CD4-positive, alpha-beta T cell treated with Interleukin-17A for 1 hour (primary cell): ENCODE measurements around the gene ABCD4.

Experiments used
- DNase-seq: peaks from one replicate; pipeline ENCODE4 v3.0.0-alpha.2; 2020

The ABCD4 gene

DNA sequence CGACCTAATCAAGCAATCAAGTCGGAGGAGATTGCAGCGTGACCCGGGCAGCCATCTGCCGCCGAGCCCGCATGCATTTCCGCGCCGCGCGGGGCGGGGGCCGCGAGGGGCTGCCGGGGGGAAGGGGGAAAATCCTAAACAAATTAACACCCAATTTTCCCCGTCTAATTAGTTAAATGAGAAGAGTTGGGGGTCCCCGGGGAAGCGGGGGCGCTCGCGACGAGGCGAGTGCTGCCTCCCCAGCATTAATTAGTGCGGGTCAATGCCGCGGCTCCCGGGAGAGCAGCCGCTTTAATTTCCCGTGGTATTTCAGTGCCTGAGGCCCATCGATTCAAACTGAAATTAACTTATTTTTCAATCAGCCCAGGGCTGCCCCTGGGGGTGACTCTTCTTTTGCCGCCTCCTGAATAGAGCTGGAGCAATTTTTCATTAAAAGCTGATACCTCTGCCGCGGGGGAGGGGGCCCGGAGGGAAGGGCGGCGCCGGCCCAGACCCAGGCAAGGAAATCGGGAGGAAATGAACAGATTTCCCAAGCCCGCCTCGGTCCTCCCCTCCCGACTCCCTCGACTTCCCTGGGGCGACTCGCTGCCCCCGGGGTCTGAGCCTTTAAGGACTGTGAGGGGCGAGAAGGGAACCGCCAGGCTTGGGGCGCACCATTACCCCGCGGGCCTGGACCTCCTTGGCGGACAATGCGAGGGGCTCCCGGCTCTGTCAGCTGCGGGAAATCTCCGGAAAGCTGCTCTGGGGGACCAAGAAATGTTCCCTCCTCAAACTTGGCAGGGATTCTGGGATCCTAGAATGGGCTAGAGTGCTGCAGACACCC, 44.6 kb downstream of the ABCD4 start:
- DNase-seq: no peak

DNA sequence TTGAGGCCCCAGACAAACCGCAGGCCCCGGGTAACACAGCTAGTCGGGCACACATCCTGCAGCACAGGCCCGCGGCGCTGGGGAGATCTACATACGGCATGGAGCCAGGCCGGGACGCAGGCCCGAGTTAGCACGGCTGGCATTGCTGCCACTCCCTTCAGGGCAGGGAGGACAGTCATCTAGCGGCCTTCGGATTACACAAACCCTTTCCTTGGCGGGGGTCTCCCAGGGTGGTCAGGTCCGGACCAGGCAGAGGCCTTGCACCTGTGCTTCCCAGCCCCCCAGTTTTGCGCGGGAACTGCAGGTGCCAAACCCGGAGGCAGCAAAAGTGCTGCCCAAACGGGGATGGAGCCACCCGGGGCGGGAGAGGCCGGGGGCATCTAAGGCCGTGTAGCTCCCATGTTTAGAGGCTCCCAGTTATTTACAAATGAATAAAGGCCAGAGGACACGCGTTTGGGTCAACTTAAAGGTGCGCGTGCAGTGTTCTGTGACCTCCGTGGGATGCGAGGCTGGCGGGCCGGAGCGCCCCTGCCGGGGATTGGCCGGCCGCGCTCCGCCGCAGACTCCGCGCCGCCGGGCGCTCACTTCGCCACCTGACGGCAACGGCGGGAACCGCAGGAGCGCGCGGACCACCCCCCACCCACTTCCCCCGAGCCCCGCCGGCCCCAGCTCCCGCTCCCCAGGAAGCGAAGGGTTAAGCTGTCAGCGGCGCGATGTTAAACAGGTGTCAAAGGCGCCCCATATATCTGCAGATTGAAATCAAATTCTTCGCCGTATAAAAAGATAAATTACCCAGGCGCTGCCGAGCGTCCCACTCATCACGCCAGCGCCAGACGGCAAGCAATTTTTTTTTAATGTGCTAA, 45.4 kb downstream of the ABCD4 start:
- peak; percentile 64 for DNase-seq

DNA sequence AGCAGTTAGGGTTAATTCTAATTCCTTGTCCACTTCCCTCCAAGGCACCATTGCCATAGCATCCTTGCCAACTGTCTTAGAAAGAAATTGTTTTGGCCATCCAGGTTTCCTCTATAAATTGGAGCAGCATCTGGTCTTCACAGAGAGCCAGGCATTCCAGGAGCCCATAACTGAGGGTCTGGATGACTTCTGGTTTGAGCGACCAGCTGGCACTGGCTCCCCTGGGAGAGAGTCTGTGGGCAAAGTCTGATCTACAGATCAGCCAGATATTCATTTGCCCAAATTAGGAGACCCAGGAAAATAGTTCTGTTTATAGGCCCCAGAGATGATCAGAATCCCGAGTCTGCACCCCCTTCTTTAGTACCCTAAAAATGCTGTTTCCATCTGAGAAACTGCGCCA, 47.5 kb downstream of the ABCD4 start:
- no peak for DNase-seq

DNA sequence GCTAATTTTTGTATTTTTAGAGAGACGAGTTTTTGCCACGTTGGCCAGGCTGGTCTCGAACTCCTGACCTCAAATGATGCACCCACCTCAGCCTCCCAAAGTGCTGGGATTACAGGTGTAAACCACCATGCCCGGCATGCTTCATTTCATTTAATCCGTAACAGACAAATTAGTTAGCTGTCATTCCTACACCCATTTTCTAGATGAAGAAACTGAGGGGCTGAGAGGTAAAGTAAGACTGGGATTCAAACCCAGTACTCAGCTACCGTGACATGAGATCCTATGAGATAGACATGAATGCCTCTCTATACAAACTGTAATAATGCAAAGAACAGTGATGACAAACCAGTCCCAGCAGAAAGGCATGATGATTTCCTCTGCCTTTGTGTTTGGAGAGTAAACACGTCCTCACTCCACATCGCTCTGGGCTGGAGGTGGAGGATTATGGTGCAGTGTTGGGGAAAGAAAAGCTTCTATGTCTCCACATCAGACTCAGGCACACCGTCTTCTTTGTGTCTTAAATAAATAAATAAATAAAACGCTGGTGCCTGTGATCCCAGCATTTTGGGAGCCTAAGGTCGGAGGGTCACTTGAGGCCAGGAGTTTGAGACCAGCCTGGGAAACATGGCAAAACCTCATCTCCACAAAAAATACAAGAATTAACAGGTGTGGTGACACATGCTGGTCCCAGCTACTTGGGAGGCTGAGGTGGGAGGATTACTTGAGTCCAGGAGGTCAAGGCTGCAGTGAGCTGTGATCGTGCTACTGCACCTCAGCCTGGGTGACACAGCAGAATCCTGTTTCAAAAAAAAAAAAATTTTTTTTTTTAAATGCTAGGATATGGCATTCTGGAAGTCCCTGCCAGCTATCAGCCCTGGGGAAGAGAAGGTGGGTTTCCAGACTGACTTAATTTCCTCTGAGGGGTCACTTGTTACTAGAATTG, 53.0 kb downstream of the ABCD4 start:
- no peak for DNase-seq

DNA sequence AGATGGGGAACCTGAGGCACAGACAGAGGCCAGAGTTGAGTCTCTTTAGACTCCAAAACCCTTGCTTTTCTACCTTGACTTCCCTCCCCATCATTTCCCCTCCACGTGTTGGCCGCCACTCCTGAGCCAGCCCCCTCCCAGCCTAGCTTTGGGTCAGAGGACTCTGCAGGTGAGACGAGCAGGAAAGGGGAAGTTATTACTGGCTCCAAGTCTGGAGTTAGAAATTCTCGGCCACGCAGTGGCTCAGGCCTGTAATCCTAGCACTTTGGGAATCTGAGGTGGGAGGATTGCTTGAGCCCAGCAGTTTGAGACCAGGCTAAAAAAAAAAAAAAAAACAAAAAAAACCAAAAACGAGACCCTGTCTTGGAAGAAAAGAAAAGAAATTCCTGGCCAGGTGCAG, 54.7 kb downstream of the ABCD4 start:
- DNase-seq: no peak

DNA sequence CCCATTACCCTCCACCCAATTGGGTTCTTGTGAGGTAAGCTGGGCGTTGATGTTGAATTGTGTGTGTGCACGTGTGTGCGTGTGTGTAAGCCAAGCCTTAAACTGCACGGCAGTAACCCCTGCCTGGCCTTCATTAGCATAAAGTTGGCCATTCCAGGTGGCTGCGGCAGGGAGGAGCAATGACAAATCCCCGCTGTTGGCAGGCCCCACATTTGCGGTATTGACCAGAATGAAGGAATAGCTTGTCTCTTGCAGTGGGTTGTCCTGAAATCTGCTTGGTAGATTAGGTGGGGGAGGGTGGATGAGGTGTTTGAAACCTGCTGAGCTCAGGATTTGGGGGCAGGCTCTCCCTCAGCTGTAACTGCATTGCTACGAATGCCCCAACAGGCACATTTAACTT, 56.2 kb downstream of the ABCD4 start:
- no peak for DNase-seq

DNA sequence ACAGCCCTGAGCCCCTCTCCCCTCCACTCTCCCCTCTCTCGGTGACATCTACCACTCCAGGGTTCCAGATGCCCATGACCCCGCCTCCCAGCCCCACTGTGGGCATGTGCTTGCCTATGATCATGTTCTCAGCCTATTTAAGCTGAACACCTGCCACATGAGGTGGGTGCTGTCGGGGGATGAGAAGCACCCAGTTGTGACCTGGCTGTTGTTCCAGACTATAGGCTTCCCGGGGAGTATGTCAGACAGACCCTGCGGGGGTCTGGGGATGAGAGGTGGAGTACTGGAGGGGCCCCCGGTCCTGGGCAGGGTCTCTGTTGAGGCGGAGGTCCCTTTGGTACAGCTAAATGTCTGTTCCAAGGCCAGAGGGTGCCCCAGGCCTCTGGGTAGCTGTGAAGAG, 57.4 kb downstream of the ABCD4 start:
- DNase-seq: no peak

DNA sequence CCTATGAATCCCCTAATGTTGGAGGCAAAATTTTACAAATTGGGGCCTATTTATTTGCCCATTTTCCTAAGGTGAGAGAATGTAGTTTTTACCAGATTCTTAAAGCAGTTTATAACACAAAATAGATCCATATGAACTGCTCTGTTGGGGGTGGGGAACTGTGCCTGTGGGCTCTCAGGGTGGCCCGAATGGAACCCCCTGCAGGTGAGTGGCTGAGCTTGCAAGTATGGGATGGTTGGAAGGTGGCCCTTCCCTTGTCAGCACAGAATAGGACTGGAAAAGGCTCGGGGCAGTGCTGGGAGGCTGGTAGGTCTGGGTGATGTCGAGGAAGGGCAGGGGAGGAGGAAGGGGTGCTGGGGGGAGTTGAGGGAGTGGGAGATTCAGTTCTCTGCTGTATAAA, 58.6 kb downstream of the ABCD4 start:
- DNase-seq: no peak

DNA sequence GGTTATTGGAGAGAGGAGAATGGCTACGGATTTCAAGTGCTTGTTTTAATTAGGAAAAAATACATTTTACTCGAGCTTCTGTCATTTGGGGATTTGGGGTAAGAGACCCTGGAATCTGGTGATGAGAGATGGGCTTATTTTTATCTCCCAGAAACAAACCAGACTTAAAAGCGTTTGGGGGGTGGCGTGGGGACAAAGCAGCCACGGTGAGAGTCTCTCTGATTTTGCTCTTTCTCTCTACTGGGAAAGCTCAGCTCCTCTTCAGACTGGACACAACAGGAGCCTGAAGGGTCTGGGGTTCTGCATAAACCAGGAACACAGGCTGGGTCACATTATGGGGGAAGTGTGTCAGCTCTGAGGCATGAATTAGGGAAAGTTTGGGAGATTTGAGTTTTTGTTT, 59.7 kb downstream of the ABCD4 start:
- no peak for DNase-seq

DNA sequence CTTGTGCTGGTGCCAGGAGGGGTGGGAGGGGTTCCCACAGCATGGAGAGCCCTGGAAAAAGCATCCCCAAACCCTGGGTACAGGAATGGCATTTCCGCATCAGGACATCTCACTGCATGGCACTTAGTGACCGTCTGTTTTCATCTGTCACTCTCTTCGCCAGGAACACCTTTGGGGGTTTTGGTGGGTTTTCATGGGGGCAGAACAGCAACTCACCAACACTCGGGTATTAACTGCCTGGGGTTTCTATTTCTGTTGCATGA, 60.0 kb downstream of the ABCD4 start:
- no peak for DNase-seq

DNA sequence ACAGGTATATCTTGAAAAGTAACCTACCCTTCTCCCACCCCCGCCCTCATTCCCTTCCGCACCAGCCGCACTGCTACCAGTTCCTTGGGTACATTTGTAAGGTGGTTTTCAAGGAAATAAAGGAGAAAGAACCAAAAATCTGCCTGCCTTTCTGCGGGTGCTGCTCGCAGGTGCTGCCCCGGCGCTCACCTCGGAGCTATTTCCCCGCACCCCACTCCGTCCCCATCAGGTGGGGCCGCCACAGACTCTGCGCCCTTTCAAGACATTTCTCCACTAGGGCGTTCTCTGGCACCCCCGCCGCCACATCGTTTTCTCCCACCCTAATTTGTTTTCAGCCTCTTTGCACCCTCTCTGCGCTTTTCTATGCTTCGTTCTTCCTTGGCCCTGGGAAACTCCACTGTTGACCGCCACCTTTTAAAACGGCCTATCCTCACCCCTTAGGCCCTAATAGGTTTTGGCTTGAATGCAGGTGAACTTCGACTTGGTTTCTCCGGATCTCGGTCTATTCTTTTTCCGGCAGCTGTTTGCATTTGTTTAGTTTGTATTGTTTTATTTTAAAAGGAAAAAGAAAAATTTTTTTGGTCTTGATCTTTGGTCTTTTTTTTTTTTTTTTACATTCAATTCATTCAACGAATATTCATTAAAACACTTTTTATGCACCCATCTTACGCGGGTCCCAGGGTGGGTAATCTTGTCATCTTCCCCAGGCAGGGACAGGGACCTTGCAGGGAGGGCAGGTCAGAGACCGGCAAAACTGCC, 60.5 kb downstream of the ABCD4 start:
- DNase-seq: no peak

DNA sequence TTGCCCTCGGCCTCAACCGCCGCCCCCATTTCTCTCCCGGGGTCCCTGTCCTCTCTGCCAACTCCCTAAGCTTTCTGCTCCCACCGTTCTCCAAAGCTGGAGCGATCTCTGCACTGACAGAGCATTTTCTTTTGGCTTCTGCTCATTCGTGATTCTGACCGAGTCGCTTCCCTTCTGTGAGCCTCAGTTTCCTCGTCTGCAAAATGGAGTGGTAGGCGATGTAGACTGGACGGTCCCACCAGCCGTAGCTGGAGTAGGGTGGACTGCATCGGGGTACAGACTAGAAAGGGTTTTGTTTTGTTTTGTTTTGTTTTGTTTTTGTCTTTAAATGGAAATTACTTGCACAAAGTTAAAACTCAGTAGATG, 61.1 kb downstream of the ABCD4 start:
- DNase-seq: no peak

DNA sequence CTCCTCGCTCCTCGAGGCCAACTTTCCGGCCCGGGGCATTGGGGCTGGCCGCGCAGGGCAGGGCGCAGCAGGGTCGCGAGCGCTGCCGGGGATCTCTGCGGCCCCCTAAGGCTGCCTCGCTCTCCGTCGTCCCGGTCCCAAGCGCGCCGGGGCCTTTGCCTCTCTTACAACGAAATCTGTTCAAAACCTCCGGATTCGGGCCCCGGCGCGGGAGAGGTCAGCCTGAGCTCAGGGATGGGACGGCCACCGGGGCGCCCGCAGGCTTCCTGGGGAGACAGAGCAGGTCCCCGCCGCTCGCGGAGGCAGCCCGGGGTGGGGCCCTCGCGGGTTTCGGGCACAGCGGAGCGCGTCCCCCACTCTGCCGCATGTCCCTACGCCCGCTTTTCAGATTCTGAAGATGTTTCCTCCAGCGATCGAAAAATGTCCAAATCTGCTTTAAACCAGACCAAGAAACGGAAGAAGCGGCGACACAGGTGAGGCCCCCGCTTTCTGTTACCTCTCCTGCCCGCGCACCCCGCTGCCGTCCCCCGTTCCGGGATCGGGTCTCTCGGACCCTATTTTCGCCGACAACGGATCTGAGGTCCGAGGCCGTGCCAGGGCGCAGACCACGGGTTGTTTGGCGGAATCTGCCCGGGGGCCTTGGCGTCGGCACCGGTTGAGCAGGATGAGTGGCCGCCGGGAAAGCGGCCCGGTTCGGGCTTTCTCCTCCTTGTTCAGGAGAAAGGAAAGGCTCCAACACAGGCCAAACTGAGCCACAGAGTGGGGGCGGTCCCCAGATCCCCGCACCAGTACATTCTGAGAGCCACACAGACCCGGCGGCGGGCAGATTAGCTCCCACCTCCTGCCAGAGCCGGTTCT, 61.7 kb downstream of the ABCD4 start:
- DNase-seq: peak; percentile 12

DNA sequence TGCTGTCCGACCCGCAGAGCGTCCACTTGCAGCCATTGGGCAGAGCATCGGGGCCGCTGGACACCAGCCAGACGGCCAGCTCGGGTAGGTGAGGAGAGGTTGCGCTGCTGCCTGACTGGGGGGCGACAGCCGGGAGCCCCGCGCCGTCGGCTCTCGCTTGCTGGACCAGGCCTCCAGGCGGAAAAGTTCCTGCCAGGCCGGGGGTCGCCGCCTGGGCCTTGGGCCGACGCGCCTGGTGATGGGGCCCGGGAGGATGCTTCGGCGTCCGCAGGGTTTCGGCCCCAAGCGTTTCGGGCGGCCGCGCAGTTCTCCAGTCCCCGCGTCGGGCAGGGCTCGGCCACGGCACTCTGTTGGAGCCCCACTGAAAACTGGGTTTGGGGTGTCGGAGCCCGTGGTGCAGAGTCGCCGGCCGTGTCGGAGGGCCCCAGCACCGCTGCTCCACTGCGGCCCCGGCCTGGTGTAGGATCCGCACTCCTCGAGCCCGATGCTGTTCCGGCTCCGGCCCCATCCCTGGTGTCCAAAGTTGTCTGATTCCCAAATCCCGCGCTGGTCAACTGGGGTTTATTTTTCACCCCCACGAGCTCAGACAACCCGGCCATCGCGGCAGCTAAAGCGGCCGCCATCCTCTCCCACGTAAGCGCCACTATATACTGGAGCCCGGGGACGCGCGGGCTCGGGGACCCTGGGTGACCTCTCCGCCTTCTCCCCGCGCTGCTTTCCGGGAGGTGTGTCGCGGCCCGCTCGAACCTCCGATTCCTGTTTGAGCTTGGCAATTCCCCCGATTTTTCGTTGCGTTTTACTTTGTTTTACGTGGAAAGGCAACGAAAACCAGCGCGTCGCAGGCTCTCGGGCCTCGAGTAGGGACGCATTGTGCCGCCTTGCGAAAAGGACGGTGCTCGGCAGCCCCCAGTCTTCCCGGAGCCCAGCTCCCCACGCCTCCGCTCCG, 62.6 kb downstream of the ABCD4 start:
- DNase-seq: no peak

DNA sequence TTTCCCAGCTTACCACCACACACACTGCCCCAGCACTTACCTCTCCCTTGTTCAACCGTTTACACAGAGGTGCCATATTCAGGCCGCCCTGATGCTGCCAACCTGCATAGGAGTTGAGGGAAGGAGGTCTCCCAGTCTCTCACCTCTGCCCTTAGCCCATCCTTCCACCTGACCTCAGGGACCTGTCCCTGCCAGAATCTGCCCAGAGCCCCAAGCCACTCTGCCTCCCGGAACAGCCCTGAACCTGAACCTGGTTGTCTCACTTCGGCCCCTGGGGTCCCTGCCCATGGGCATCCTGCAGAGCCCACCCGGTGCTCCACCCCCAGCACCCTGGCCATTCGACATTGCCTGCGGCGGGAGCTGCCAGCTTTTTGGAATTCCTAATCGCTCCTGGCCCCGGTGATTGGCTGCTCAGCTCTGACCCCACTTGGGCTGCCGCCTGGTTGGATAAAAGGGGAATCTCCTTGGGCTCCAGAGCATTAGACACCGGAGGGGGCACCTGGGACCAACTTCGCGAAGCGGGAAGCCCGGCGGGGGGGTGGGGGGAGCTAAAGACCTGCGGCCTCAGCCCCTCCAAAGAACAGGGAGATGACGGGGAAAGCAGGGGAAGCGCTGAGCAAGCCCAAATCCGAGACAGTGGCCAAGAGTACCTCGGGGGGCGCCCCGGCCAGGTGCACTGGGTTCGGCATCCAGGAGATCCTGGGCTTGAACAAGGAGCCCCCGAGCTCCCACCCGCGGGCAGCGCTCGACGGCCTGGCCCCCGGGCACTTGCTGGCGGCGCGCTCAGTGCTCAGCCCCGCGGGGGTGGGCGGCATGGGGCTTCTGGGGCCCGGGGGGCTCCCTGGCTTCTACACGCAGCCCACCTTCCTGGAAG, 63.5 kb downstream of the ABCD4 start, which contains the start of gene VSX2:
VSX2 (plus strand) TSS at position 476 of the 874 bp plus-strand sequence; CDS start at position 589, 113 bp downstream.
- DNase-seq: no peak

DNA sequence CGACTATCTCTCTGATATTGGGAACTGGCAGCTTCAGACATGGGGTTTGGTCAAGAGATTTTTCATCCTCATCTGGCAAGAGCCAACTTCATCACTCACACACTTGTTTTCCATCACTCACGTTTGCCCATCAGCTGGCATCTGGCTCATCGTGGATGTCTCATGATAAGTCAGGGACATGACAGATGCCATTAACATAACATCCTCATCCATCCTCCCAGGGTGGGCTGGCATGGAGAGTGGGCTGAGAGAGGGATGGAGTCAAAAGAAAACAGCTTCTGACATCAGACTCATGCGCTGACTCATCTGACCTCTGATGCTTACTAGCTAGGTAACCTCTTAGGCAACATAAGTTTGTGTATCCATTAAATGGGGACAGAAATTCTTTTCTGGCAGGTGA, 65.3 kb downstream of the ABCD4 start:
- DNase-seq: no peak
